ENCODE measurements around the gene LRIG1. TPM values are rescaled to one million over a fixed set of nuclear protein-coding genes. Genes with fewer than 3 reads are reported as not detected.
"Not testable (repeated sequence)": the region's sequence is repeated elsewhere in the genome, so short reads cannot be mapped to it uniquely, and the experiment has no call there.

The LRIG1 gene
- total RNA-seq, 2 donors from 2014 or later = 28.2 to 39.1 TPM

DNA sequence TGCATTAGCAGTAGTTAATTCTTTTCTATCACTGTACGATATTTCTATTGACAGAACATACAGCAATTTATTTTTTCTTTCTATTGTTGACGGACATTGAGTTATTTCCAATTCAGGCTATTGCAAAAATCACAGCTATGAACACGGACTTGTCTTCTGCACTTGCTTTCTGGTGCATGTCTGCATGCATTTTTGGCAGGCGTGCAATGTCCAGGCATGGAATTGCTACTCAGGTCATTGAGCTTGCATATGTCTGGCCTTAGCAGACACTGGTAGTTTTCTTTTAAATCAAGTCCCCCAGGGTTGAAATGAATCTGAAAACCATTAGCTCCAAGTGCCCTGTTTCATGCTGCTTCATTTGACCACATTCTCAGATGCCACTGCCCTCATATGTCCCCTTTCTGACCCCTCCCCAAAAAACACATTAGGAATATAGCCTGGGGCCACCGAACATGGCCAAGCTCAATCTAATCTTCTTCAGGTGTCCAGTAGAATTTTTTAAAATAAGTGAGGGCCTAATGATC, 72.8 kb downstream of the LRIG1 start:
- ATAC-seq (no peak), DNase-seq (ENCODE audit: low spot score in 2 of 2) (no peak)
- H3K9me3 Mint-ChIP-seq = peaks cover 0 to 5% of the 10 kb centered on the region in 2 donors
- peak overlapping the region in 1 of 2 donors; percentile 15 for H3K27ac Mint-ChIP-seq
- peaks cover 0 to 30% of the 10 kb centered on the region in 2 donors for H3K36me3 Mint-ChIP-seq

GRCh38 chr3:66427352-66427751, 73.5 kb downstream of the LRIG1 start:
- no peak for ATAC-seq
- DNase-seq (ENCODE audit: low spot score in 2 of 2) = no peak
- H3K9me3 Mint-ChIP-seq = peaks cover 5 to 10% of the 10 kb centered on the region in 2 donors
- peaks cover 6 to 37% of the 10 kb centered on the region in 2 donors for H3K36me3 Mint-ChIP-seq
- H3K27ac Mint-ChIP-seq = no peak overlapping the region

DNA sequence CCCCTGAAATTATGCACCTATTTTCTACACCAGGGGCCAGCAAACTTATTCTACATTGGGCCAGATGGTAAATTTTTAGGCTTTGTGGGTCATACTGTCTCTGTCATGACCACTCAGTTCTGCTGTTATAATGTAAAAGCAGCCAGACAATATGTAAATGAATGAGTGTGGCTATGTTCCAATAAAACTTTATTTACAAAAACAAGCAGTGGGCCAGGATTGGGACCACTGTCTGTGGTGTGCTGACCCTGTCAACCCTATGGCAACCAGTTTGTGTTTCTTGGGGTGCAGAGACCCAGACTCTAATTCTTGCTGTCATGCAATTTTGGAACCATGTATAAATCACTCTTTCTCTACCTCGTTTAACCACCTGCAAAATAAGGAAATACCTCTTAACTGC, 74.7 kb downstream of the LRIG1 start:
- peaks cover 14 to 16% of the 10 kb centered on the region in 2 donors for H3K9me3 Mint-ChIP-seq
- no peak overlapping the region for H3K27ac Mint-ChIP-seq
- DNase-seq (ENCODE audit: low spot score in 2 of 2) = no peak
- no peak for ATAC-seq
- peaks cover 17 to 49% of the 10 kb centered on the region in 2 donors for H3K36me3 Mint-ChIP-seq

GRCh38 chr3:66425576-66426114, 75.2 kb downstream of the LRIG1 start:
- DNase-seq (ENCODE audit: low spot score in 2 of 2) (no peak), ATAC-seq (no peak)
- peaks cover 15 to 21% of the 10 kb centered on the region in 2 donors for H3K9me3 Mint-ChIP-seq
- peak overlapping the region in 1 of 2 donors; percentile 58 for H3K27ac Mint-ChIP-seq
- H3K36me3 Mint-ChIP-seq = peaks cover 22 to 54% of the 10 kb centered on the region in 2 donors

DNA sequence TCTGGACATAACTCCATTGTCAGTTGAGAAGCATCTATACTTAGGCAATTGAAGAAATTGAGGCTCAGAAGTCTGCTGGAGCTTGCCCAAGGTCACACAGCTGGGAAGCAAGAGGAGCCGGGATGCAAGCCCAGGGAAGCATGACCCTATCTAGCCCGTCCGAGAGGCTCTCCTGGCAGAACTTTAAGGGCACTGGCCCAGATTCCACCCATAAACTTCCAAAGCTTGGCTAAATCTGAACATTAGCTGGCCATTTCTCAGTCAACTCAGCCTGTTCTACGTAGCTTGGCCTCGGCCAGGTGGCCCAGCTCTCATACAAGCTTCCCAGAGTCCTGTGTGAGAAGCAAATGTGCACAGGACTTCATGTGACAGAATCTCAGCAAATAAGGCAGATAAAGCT, 75.8 kb downstream of the LRIG1 start:
- no peak for DNase-seq (ENCODE audit: low spot score in 2 of 2)
- Mint-ChIP-seq H3K9me3 (peaks cover 18 to 27% of the 10 kb centered on the region in 2 donors), H3K27ac (no peak overlapping the region), H3K36me3 (peaks cover 28 to 60% of the 10 kb centered on the region in 2 donors)
- ATAC-seq = no peak

- H3K27ac Mint-ChIP-seq = no peak overlapping the region
- peaks cover 31 to 64% of the 10 kb centered on the region in 2 donors for H3K36me3 Mint-ChIP-seq
- DNase-seq (ENCODE audit: low spot score in 2 of 2) (peak in 1 of 2 donors; percentile 1), ATAC-seq (peak; percentile 34 to 64)
- H3K9me3 Mint-ChIP-seq = peaks cover 18 to 29% of the 10 kb centered on the region in 2 donors
Observed at GRCh38 chr3:66423791-66424190, 77.0 kb downstream of the LRIG1 start.

- not testable (repeated sequence) for DNase-seq (ENCODE audit: low spot score in 2 of 2); ATAC-seq; H3K27ac Mint-ChIP-seq
- Mint-ChIP-seq H3K9me3 (peaks cover 18 to 29% of the 10 kb centered on the region in 2 donors), H3K36me3 (peaks cover 31 to 64% of the 10 kb centered on the region in 2 donors)
Observed at GRCh38 chr3:66421893-66422292, 78.9 kb downstream of the LRIG1 start.

GRCh38 chr3:66421144-66421543, 79.7 kb downstream of the LRIG1 start:
- ATAC-seq, H3K27ac Mint-ChIP-seq: not testable (repeated sequence)
- Mint-ChIP-seq H3K9me3 (peaks cover 18 to 29% of the 10 kb centered on the region in 2 donors), H3K36me3 (peaks cover 31 to 59% of the 10 kb centered on the region in 2 donors)
- DNase-seq (ENCODE audit: low spot score in 2 of 2) = peak in 1 of 2 donors; percentile 2

DNA sequence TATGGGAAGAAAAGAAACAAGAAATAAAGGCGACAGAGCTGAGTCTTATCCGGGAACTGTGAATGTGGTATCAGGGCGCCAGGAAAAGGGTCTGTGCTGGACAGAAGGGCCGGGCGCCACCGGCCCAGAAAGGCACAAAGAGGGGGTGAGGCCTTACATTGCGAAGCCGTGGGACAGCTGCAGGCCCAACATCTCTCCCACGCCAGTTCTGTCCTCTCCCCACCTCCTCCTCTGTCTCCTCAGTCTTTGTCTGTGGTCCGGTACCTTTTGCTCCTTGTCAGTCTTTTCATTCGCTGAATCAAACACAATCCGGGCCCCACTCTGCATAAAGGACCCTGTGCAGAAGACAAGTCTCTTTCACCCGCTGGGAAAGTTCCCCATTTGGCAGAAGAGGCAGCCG, 81.8 kb downstream of the LRIG1 start:
- H3K36me3 Mint-ChIP-seq = peaks cover 31 to 42% of the 10 kb centered on the region in 2 donors
- DNase-seq (ENCODE audit: low spot score in 2 of 2) (no peak), ATAC-seq (no peak)
- H3K9me3 Mint-ChIP-seq = peaks cover 18 to 25% of the 10 kb centered on the region in 2 donors
- peak overlapping the region in 1 of 2 donors; percentile 44 for H3K27ac Mint-ChIP-seq

DNA sequence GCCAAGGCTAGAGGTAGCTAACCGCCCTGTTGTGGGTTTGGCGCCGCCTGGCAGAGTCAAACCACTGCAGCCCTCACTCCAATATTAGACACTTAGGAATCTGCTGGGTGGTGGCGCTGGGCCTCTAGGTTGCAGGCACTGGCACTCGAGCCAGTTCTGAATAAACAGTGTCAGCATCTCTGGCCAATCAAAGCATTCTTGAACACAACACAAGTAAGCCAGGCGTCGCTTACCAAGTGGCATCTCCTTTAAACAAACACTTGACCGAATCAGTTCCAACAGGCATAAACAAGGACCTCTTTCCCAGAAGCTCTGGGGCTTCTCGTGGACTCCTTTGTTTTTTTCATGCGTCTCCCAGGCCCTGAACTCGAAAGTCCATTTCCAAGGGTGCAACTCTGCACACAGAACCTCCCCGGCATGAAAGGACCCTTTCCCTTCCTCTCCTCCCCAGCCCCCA, 82.3 kb downstream of the LRIG1 start:
- peaks cover 31 to 37% of the 10 kb centered on the region in 2 donors for H3K36me3 Mint-ChIP-seq

DNA sequence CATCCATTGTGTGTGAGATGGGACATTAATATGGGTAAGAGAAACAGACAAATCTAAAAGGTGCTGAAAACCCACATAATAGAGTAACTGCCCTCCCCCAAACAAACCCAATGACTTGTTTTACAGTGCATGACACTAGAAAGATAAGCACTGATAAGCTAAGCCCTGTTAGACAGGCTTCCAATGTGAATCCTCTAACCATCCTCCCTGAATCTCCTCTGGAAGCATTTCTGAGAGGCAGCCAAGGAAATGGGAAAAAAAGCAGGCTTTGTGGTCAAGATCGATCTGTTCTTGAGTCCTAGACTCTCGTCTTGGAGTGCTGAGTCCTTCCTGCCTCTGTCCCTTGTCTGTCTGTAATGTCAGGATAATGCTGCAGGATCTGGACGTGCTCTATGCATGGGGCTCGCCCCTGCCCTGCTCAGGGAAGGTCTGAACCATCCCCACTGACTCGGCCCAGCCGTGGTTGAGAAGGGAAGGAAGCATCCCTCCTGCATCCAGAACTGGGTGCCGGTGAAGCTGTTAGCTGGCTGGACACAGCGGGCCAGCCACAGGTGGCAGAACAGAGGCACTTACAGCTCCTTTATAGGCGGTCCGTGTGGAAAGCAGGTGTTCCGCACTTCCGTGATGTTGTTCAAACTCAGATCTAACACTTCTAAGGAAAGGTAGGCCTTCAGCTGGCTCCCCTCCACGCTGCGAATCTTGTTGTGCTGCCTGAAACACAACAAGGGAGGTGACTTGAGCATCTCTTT, 84.1 kb downstream of the LRIG1 start:
- Mint-ChIP-seq H3K9me3 (peaks cover 7 to 14% of the 10 kb centered on the region in 2 donors), H3K36me3 (peaks cover 26 to 30% of the 10 kb centered on the region in 2 donors), H3K27ac (no peak overlapping the region)
- DNase-seq (ENCODE audit: low spot score in 2 of 2) = no peak
- no peak for ATAC-seq

More for the DNA sequence above, 82.3 kb downstream of the LRIG1 start:
- Mint-ChIP-seq H3K27ac (peak overlapping the region in 1 of 2 donors; percentile 44), H3K9me3 (peaks cover 18 to 25% of the 10 kb centered on the region in 2 donors)
- no peak for DNase-seq (ENCODE audit: low spot score in 2 of 2)
- no peak for ATAC-seq

DNA sequence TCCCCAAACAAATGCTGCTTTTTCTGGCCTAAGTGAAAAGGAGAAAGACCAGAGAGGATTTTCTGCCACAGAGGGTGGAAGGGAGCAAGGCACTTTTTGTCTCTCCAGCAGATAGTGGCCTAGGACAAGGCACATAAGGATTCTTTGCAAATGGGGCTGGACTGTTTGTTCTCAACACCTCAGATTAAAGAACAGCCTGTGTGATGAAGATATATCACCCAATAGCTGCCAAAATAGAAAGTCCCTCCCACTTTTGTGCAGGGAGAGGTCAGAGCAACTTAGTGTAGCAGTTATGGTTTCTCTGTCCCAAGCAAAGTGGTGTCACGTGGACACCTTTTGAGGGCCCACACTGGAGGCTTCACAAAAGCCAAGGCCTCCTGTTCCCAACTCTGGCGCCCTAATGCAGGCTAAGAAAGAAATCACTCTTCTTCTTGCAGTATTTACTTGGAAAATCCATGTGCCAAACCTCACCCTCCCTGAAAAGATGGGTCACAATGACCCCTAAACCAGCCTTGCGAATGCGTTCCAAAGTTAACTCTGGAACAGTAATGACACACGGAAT, 84.9 kb downstream of the LRIG1 start:
- peaks cover 20 to 22% of the 10 kb centered on the region in 2 donors for H3K36me3 Mint-ChIP-seq
- no peak for DNase-seq (ENCODE audit: low spot score in 2 of 2)
- no peak for ATAC-seq
- no peak overlapping the region for H3K27ac Mint-ChIP-seq
- peaks cover 4 to 11% of the 10 kb centered on the region in 2 donors for H3K9me3 Mint-ChIP-seq

- Mint-ChIP-seq H3K9me3 (peaks cover 0 to under 1% of the 10 kb centered on the region in 2 donors), H3K36me3 (peaks cover 9 to 11% of the 10 kb centered on the region in 2 donors), H3K27ac (peak overlapping the region in 1 of 2 donors; percentile 53)
- ATAC-seq = no peak
- DNase-seq (ENCODE audit: low spot score in 2 of 2) = peak in 1 of 2 donors; percentile 16
Observed at GRCh38 chr3:66414846-66415245, 86.0 kb downstream of the LRIG1 start.

DNA sequence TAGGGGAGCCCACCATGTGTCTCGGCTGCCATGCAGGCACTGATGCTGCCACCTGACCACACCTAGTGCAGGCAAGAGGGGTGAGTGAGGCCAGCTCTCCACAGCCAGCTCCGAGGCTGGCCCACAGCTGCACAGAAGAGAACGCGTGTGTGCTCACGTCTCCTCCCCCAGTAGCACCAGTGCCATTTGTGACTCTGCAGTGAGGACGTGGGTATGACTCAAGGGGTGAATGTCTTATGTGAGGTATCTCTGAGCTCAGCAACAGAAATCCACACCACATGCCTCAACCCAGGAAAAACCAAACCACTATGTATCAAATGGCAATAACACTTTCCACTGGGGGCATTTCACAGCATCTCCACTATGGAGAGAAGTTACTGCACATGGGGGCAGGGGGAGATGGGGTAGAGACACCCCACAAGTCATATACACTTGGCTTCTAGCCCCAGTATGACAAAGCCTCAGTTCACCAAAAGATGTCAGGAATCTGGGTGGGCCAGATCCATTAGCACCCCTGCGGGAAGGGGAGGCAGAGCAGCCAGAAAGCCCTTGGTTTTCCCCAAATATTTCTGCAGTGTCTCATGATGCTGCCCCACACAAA, 87.6 kb downstream of the LRIG1 start:
- ATAC-seq = peak; percentile 55 to 92
- Mint-ChIP-seq H3K36me3 (peaks cover 8 to 9% of the 10 kb centered on the region in 2 donors), H3K27ac (peak overlapping the region in 1 of 2 donors; percentile 78), H3K9me3 (no peaks in the 10 kb centered on the region)
- DNase-seq (ENCODE audit: low spot score in 2 of 2) = peak in 1 of 2 donors; percentile 37

GRCh38 chr3:66411961-66412887, 88.6 kb downstream of the LRIG1 start:
- Mint-ChIP-seq H3K9me3 (no peaks in the 10 kb centered on the region), H3K36me3 (peaks cover 8 to 9% of the 10 kb centered on the region in 2 donors), H3K27ac (peak overlapping the region in 1 of 2 donors; percentile 78)
- no peak for DNase-seq (ENCODE audit: low spot score in 2 of 2)
- ATAC-seq = no peak
